SK-N-SH treated with all-trans-retinoic acid at 6 μM for 48 hours (cell line): ENCODE measurements around the gene CXCL17.

ENCODE experiments used
- ATAC-seq: fragments of 200-7000 bp; cut with Tn5 transposase; 3 replicates; pipeline ENCODE4 v1.9.1; 2020; ENCODE audit warnings: mild to moderate bottlenecking, moderate library complexity
- ARNTL ChIP-seq: fragments of 450-650 bp; formaldehyde crosslinking; IDR thresholded peaks from 2 replicates; pipeline ENCODE4 v1.5.0; 2020; ENCODE audit warnings: low read depth, mild to moderate bottlenecking, moderate library complexity, borderline replicate concordance
- BACH2 ChIP-seq: fragments of 250-450 bp; sonication (Bioruptor Pico); IDR thresholded peaks from 2 replicates; pipeline ENCODE4 v1.9.0; 2021; ENCODE audit warnings: mild to moderate bottlenecking, borderline replicate concordance
- CSDC2 ChIP-seq: fragments of 250-450 bp; sonication (Bioruptor Pico); IDR thresholded peaks from 2 replicates; pipeline ENCODE4 v1.5.0; 2020; ENCODE audit warnings: mild to moderate bottlenecking, moderate library complexity
- ESRRG ChIP-seq: fragments of 250-450 bp; sonication (Bioruptor Pico); IDR thresholded peaks from 2 replicates; pipeline ENCODE4 v1.6.1; 2021; ENCODE audit warnings: mild to moderate bottlenecking
- GLIS3 ChIP-seq: fragments of 250-450 bp; sonication (Bioruptor Pico); IDR thresholded peaks from 2 replicates; pipeline ENCODE4 v1.5.0; 2020; ENCODE audit warnings: mild to moderate bottlenecking, moderate library complexity
- ISL1 ChIP-seq: fragments of 250-450 bp; sonication (Bioruptor Pico); IDR thresholded peaks from 2 replicates; pipeline ENCODE4 v2.1.2; 2022; ENCODE audit warnings: mild to moderate bottlenecking, moderate library complexity
- PPARA ChIP-seq: fragments of 250-450 bp; sonication (Bioruptor Pico); IDR thresholded peaks from 2 replicates; pipeline ENCODE4 v1.5.0; 2020; ENCODE audit warnings: mild to moderate bottlenecking, borderline replicate concordance
- RARB ChIP-seq: fragments of 250-450 bp; sonication (Bioruptor Pico); IDR thresholded peaks from 2 replicates; pipeline ENCODE4 v1.8.0; 2021; ENCODE audit warnings: mild to moderate bottlenecking, moderate library complexity
- SNAI2 ChIP-seq: fragments of 250-450 bp; sonication (Bioruptor Pico); IDR thresholded peaks from 2 replicates; pipeline ENCODE4 v1.5.0; 2020; ENCODE audit warnings: mild to moderate bottlenecking, moderate library complexity
- TCF4 ChIP-seq: fragments of 250-450 bp; sonication (Bioruptor Pico); IDR thresholded peaks from 2 replicates; pipeline ENCODE4 v1.8.0; 2021; ENCODE audit warnings: mild to moderate bottlenecking, moderate library complexity, borderline replicate concordance
- TOX ChIP-seq: fragments of 250-450 bp; sonication (Bioruptor Pico); IDR thresholded peaks from 2 replicates; pipeline ENCODE4 v1.8.0; 2021; ENCODE audit warnings: mild to moderate bottlenecking, moderate library complexity, borderline replicate concordance
- ZFP3 ChIP-seq: fragments of 250-450 bp; sonication (Bioruptor Pico); IDR thresholded peaks from 2 replicates; pipeline ENCODE4 v1.5.0; 2020; ENCODE audit warnings: mild to moderate bottlenecking, moderate library complexity
- ZNF565 ChIP-seq: fragments of 450-650 bp; formaldehyde crosslinking; conservative IDR thresholded peaks from 2 replicates; pipeline ENCODE4 v1.5.0; 2020; ENCODE audit warnings: low read depth, mild to moderate bottlenecking, moderate library complexity
- ZNF8 ChIP-seq: fragments of 450-650 bp; formaldehyde crosslinking; IDR thresholded peaks from 2 replicates; pipeline ENCODE4 v1.5.0; 2020; ENCODE audit warnings: mild to moderate bottlenecking, moderate library complexity
- TF ChIP-seq, protein P1 (sequence below): fragments of 250-450 bp; sonication (Bioruptor Pico); IDR thresholded peaks from 2 replicates; pipeline ENCODE4 v1.5.0; 2020; ENCODE audit warnings: mild to moderate bottlenecking, moderate library complexity
- TF ChIP-seq, protein P2 (sequence below): fragments of 250-450 bp; sonication (Bioruptor Pico); IDR thresholded peaks from 2 replicates; pipeline ENCODE4 v1.8.0; 2020; ENCODE audit warnings: mild to moderate bottlenecking, moderate library complexity, borderline replicate concordance
- TF ChIP-seq, protein P3 (sequence below): fragments of 250-450 bp; sonication (Bioruptor Pico); IDR thresholded peaks from 2 replicates; pipeline ENCODE4 v1.8.0; 2021; ENCODE audit warnings: low read depth, mild to moderate bottlenecking, moderate library complexity, borderline replicate concordance
- TF ChIP-seq, protein P4 (sequence below): fragments of 250-450 bp; sonication (Bioruptor Pico); IDR thresholded peaks from 2 replicates; pipeline ENCODE4 v1.5.1; 2021; ENCODE audit warnings: mild to moderate bottlenecking, moderate library complexity
- TF ChIP-seq, protein P5 (sequence below): fragments of 250-450 bp; sonication (Bioruptor Pico); IDR thresholded peaks from 2 replicates; pipeline ENCODE4 v1.5.1; 2020; ENCODE audit warnings: low read depth, mild to moderate bottlenecking, moderate library complexity

Gene CXCL17

DNA sequence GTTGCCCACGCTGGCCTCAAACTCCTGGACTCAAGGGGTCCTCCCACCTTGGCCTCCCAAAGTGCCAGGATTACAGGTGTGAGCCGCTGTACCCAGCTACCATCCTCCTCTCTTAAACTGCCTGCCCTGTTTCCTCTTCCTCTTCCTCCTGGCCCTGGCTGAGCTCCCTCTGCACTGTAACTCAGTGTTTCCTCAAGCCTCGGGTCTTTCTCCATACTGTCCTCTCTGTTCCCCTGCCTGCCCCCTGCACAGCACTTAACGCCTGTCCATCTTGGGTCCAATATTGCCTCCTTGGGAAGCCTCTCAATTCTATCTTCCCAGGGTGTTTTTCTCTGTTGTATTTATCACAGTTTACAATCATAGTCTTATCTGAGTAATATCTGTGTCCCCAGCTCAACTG, 21.6 kb downstream of the CXCL17 start:
- no peak for ATAC-seq
- TF ChIP-seq, protein P1, sequence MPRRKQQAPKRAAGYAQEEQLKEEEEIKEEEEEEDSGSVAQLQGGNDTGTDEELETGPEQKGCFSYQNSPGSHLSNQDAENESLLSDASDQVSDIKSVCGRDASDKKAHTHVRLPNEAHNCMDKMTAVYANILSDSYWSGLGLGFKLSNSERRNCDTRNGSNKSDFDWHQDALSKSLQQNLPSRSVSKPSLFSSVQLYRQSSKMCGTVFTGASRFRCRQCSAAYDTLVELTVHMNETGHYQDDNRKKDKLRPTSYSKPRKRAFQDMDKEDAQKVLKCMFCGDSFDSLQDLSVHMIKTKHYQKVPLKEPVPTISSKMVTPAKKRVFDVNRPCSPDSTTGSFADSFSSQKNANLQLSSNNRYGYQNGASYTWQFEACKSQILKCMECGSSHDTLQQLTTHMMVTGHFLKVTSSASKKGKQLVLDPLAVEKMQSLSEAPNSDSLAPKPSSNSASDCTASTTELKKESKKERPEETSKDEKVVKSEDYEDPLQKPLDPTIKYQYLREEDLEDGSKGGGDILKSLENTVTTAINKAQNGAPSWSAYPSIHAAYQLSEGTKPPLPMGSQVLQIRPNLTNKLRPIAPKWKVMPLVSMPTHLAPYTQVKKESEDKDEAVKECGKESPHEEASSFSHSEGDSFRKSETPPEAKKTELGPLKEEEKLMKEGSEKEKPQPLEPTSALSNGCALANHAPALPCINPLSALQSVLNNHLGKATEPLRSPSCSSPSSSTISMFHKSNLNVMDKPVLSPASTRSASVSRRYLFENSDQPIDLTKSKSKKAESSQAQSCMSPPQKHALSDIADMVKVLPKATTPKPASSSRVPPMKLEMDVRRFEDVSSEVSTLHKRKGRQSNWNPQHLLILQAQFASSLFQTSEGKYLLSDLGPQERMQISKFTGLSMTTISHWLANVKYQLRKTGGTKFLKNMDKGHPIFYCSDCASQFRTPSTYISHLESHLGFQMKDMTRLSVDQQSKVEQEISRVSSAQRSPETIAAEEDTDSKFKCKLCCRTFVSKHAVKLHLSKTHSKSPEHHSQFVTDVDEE (CRISPR knock-in tag): no peak
- no peak for TF ChIP-seq ARNTL
- TF ChIP-seq, all 23 proteins: peak for 0

DNA sequence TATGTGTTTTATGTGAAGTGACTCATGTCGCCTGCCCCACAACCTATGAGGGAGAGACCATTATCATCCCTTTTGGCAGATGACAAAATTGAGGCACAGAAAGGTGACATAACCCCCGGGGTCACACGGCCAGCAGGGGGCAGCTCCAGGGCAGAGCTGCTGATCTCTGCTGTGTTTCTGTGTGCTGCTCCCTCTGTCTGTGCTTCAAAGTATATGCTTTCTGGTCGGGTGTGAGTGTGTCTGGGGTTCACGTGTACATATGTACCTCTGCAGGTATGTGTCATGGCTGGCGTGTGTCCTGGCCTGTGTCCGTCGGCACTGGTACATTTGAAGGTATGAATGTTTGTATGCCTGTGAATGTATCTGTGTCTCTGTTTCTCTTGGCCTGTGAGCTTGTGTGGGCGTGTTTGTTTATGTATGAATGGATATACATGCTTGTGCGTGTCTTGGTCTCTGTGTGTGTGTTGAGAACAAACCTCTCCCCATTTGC, 22.6 kb downstream of the CXCL17 start:
- ATAC-seq: peak; percentile 21; the same call in 1 of the 3 replicates
- no peak for TF ChIP-seq ZFP3 (CRISPR knock-in tag)
- TF ChIP-seq, protein P2, sequence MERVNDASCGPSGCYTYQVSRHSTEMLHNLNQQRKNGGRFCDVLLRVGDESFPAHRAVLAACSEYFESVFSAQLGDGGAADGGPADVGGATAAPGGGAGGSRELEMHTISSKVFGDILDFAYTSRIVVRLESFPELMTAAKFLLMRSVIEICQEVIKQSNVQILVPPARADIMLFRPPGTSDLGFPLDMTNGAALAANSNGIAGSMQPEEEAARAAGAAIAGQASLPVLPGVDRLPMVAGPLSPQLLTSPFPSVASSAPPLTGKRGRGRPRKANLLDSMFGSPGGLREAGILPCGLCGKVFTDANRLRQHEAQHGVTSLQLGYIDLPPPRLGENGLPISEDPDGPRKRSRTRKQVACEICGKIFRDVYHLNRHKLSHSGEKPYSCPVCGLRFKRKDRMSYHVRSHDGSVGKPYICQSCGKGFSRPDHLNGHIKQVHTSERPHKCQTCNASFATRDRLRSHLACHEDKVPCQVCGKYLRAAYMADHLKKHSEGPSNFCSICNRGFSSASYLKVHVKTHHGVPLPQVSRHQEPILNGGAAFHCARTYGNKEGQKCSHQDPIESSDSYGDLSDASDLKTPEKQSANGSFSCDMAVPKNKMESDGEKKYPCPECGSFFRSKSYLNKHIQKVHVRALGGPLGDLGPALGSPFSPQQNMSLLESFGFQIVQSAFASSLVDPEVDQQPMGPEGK (CRISPR knock-in tag): no peak
- TF ChIP-seq TCF4: no peak
- no peak for TF ChIP-seq ZNF8 (CRISPR knock-in tag)
- TF ChIP-seq, protein P3, sequence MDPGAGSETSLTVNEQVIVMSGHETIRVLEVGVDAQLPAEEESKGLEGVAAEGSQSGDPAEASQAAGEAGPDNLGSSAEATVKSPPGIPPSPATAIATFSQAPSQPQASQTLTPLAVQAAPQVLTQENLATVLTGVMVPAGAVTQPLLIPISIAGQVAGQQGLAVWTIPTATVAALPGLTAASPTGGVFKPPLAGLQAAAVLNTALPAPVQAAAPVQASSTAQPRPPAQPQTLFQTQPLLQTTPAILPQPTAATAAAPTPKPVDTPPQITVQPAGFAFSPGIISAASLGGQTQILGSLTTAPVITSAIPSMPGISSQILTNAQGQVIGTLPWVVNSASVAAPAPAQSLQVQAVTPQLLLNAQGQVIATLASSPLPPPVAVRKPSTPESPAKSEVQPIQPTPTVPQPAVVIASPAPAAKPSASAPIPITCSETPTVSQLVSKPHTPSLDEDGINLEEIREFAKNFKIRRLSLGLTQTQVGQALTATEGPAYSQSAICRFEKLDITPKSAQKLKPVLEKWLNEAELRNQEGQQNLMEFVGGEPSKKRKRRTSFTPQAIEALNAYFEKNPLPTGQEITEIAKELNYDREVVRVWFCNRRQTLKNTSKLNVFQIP (CRISPR knock-in tag): no peak
- no peak for TF ChIP-seq TOX (CRISPR knock-in tag)
- TF ChIP-seq ZNF565 (CRISPR knock-in tag): no peak
- TF ChIP-seq BACH2 (CRISPR knock-in tag): no peak
- no peak for TF ChIP-seq PPARA
- no peak for TF ChIP-seq CSDC2 (CRISPR knock-in tag)
- TF ChIP-seq RARB: no peak
- no peak for TF ChIP-seq SNAI2 (CRISPR knock-in tag)
- TF ChIP-seq ISL1 (CRISPR knock-in tag): no peak

DNA sequence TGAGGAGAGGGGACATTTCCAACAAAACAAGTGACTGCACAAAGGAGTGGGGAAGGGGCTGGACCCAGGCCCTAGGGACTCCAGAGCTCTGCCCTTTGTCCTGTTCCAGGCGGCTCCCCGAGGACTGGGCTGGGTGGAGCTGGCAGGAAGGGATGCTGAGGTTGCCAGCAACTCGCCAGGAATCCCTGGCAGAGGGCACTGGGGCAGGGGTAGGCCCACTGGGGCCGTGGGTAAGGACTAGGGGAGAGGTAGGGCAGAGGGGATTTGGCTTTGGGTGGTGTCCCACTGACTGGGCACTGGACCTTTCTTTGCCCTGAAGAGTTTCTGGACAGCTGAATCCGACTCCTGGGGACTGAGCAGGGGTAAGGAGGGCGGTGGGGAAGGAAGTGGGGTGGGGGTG, 23.4 kb downstream of the CXCL17 start:
- TF ChIP-seq CSDC2 (CRISPR knock-in tag): no peak
- no peak for TF ChIP-seq GLIS3
- no peak for TF ChIP-seq BACH2 (CRISPR knock-in tag)
- TF ChIP-seq TCF4: no peak
- no peak for TF ChIP-seq ESRRG (CRISPR knock-in tag)
- TF ChIP-seq PPARA: no peak
- TF ChIP-seq, protein P4, sequence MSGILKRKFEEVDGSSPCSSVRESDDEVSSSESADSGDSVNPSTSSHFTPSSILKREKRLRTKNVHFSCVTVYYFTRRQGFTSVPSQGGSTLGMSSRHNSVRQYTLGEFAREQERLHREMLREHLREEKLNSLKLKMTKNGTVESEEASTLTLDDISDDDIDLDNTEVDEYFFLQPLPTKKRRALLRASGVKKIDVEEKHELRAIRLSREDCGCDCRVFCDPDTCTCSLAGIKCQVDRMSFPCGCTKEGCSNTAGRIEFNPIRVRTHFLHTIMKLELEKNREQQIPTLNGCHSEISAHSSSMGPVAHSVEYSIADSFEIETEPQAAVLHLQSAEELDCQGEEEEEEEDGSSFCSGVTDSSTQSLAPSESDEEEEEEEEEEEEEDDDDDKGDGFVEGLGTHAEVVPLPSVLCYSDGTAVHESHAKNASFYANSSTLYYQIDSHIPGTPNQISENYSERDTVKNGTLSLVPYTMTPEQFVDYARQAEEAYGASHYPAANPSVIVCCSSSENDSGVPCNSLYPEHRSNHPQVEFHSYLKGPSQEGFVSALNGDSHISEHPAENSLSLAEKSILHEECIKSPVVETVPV (CRISPR knock-in tag): no peak
- ATAC-seq: no peak

DNA sequence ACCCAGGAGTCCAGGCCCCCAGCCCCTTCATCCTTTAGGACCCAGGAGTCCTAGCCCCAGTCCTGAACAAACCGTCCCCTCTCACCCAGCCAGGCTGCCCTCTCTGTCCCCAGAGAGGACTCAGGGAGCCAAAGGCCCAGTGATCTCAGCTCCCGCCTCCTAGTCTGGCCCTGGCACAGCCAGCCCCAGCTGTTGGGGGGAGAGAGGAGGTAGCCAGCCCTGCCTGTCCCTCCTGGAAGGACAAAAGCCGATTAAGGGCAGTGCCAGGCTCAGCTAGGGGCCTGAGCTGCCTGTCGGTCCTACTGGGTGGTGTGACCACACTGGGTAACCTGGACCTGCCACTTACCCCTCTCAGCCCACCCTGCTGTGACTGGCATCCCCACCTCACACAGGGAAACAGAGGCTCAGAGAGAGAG, 30.1 kb downstream of the CXCL17 start:
- no peak for TF ChIP-seq PPARA
- TF ChIP-seq ESRRG (CRISPR knock-in tag): no peak
- TF ChIP-seq RARB: no peak
- TF ChIP-seq, protein P5, sequence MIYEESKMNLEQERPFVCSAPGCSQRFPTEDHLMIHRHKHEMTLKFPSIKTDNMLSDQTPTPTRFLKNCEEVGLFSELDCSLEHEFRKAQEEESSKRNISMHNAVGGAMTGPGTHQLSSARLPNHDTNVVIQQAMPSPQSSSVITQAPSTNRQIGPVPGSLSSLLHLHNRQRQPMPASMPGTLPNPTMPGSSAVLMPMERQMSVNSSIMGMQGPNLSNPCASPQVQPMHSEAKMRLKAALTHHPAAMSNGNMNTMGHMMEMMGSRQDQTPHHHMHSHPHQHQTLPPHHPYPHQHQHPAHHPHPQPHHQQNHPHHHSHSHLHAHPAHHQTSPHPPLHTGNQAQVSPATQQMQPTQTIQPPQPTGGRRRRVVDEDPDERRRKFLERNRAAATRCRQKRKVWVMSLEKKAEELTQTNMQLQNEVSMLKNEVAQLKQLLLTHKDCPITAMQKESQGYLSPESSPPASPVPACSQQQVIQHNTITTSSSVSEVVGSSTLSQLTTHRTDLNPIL (CRISPR knock-in tag): no peak
- TF ChIP-seq, protein P2 (CRISPR knock-in tag): no peak
- ATAC-seq: no peak
